GM19467 (cell line): ENCODE measurements around the gene CPM.
"Not testable (repeated sequence)": the region's sequence is repeated elsewhere in the genome, so short reads cannot be mapped to it uniquely, and the experiment has no call there.

Source experiments
- ATAC-seq: cut with Tn5 transposase; IDR thresholded peaks from one replicate; pipeline ENCODE4 v1.9.1; 2021; ENCODE audit warnings: mild to moderate bottlenecking, moderate library complexity; ENCODE audit not compliant: unreplicated experiment

Gene CPM

DNA sequence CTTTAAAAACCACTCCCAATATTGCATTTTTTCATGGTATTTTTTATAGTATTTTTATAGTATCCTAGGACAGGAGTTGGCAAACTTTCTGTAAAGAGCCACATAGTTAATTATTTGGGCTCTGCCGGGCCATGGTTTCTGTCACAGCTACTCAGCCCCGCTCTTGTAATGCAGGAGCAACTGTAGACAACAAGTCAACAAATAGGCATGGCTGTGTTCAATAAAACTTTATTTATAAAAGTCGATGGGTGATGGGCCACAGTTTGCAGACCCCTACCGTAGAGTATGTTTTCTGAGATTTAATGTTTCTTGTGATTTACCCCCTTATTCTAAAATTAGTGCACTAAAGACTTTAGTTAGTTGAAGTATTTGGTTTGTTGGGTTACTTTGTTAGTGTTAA is 99.5 kb downstream of the CPM start:
- no peak for ATAC-seq

DNA sequence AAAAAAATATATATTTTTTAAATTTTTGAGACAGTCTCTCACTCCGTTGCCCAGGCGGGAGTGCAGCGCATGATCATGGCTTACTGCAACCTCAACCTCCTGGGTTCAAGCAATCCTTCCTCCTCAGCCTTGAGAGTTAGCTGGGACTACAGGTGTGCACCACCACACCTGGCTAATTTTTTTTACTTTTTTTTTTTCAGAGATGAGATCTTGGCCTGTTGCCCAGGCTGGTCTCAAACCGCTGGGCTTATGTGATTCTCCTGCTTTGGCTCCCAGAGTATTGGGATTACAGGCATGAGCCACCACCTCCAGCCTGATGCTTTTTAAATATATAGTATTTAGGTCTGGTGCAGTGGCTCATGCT is 100.5 kb downstream of the CPM start:
- no peak for ATAC-seq

DNA sequence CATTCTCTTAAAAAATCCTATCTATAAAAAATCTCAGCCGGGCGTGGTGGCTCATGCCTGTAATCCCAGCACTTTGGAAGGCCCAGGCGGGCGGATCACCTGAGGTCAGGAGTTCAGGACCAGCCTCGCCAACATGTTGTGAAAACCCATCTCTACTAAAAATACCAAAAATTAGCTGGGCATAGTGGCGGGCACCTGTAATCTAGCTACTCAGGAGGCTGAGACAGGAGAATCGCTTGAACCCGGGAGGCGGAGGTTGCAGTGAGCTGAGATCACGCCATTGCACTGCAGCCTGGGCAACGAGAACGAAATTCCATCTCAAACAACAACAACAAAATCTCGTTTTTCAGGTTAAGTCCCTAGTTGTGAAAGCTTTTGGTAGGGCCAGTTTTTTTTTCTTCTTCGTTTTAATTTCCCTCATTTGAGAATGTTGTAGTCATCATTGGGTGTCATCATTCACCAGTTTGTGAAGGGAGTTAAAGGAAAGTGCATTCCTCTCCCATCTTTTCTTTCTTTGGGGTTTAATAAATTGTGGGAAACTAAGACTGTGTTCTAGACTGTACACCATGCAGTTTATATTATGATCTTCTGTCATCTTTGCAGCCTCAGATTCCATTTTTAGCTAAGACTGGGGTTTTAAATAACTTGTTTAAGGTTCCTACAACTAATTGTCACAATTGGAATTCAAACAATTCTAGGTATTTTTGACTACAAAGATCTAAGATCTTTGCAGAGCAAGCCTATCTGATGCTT is 101.0 kb downstream of the CPM start:
- ATAC-seq = no peak

DNA sequence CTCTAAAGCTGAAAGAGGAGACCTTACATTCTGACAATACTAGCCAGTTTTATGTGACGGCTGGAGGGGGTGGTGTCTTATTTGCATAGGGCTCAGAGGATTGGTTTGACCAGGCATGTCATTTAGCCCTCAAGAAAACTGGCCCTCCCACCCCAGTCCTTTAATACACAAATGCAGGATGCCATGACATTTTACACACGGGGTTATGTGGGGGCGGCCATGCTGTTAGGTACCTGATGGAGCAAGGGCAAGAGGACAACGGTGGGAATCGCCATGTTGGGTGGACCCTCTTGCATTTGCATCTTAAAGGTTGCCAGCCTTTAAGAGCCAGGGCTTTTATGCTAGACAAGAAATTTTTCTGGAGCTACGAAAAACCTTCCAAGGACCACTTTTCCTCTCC is 101.7 kb downstream of the CPM start:
- ATAC-seq = no peak

DNA sequence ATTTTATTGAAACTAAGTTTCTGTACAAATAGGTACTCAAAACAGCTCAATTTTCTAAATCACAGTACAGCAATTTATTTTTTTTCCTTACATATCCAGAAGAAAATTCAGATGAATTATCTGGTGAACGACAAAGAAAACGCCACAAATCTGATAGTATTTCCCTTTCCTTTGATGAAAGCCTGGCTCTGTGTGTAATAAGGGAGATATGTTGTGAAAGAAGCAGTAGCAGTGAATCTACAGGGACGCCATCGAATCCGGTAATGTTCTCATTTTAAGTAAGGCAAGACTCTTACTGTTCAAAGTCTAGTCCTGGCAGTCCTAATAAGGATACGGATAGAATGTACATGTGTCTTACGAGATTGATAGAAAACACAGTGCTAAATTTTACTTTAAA is 104.3 kb downstream of the CPM start:
- ATAC-seq = no peak

DNA sequence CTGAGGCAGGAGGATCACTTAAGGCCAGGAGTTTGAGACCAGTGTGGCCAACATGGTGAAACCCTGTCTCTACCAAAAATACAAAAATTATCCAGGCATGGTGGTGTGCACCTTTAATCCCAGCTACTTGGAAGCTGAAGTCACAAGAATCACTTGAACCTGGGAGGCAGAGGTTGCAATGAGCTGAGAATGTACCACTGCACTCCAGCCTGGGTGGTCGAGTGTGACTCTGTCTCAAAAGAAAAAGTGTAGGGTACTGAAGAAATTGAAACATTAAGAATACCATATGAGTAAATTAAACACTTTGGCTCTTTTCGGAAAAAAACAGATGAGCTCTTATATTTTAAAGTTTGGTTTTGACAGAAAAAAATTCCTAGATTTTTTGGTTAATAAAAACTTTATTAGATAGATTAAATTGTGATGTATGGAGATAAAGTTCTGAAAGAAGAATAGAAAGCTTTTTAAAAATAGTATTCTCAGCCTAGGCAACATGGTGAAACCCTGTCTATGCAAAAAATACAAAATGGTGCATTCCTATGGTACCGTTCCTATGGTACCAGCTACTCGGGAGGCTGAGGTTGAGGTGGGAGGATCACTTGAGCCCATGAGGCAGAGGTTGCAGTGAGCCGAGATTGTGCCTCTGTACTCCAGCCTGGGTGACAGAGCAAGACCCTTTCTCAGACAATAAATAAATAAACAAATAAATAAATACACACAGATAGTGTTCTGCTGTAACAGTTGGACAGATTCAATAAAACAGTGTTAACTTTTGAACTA is 104.9 kb downstream of the CPM start:
- ATAC-seq = no peak

DNA sequence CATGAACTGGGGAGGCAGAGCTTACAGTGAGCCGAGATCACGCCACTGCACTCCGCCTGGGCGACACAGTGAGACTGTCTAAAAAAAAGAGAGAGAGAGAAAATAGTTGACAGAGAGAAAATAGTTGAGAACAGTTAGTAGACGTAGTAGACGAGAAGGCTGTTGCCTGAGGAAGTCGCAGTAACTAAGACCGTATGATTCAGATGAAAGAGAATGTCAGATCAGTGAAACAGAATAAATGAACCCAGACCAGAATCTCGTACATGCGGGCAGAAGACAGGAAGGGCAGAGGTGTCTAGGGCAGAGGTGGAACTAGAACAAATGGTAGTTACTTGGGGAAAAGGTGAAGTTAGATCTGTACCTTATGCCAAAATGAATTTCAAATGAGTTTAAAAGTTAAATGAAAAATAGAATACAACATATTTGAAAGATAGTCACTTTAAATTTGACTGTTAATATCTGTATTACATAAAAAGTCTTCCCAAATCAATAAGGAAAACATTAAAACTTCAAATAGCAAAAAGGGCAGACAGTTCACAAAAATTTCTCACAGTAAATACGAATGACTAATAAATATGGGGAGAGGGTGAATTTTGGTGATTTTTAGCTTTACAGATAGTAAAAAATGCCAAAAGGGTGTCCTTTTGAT is 107.3 kb downstream of the CPM start:
- no peak for ATAC-seq

DNA sequence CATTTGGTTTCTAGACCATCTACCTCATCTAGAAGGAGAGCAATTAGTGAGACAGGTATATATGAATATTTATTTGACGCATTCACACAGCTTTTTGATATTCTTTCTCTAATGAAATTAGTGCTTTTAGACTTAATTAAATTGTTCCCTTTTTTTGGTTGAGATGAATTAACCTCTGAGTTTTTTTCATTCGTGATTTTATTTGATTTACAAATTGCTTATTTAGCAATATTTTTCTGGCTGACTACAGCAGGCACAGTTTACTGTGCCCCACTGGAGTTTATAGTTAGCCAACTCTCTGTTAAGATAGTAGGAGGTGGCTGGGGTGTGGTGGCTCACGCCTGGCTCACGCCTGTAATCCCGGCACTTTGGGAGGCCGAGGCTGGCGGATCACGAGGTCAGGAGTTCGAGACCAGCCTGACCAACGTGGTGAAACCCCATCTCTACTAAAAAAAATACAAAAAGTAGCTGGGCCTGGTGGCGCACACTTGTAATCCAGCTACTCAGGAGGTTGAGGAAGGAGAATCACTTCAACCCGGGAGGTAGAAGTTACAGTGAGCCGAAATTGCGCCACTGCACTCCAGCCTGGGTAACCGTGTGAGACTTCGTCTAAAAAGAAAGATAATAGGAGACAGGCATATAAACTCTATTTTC is 108.2 kb downstream of the CPM start:
- no peak for ATAC-seq

DNA sequence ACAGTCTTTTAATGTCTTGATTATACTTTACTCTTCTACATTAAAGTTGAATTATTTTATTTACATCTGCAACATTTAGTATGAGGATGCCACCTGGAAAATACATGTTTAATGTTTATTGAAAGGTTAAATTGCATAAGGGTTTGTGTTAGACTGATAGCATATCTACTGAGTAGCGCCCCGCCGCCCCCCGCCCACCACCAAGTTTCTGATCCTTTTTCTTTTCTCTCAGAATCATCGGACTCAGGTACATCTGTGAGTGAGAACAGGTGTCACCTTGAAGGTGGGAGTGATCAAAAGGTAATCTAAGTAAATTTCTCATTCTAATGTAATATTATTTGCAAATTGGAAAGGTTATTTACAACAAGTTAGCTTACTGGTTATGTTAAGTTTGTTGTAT is 108.8 kb downstream of the CPM start:
- ATAC-seq = no peak

DNA sequence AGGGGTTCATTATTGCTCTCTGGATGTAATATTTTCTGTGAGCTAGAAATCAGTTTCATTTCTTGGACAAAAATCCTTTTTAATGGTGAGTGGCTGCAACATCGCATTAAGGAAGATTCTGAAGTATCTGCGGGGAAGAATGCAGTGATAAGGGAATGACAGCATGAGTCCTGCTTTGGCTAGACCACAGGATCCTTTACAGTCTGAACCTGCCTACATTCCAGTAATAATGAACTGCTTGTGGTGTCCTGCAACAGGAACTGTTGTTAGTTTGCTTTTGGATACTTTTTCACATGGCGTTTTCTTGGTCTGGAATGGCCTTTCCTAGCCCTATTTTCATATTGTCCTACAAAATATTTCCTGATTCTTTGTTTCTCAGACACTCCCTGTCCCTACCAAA is 109.3 kb downstream of the CPM start:
- ATAC-seq = no peak

DNA sequence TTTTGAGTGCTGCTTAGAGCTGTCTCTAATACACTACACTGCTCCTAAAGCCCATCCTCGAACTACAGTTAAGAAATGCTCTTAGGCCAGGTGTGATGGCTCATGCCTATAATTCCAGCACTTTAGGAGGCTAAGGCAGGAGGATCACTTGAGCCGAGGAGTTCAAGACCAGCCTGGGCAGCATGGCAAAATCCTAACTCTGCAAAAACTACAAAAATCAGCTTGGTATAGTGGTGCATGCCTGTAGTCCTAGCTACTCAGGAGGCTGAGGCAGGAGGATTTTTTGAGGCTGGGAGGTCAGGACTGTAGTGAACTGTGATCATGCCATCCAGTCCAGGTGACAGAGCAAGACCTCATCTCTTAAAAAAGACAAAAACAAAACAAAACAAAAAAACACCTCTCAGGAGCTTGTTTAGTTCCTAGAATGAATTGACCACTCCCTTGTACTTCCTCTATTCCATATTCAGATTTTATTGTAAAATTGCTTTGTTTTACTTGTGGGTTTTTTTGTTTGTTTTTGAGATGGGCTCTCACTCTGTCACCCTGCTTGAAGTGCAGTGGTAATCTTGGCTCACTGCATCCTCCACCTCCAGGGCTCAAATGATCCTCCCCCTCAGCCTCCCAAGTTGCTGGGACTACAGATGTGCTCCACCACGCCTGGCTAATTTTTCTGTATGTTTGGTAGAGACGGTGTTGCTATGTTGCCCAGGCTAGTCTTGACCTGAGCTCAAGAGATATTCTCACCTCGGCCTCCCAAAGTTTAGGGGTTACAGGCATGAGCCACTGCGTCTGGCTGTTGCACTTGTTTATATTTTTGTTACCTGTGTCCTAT is 111.4 kb downstream of the CPM start:
- no peak for ATAC-seq

DNA sequence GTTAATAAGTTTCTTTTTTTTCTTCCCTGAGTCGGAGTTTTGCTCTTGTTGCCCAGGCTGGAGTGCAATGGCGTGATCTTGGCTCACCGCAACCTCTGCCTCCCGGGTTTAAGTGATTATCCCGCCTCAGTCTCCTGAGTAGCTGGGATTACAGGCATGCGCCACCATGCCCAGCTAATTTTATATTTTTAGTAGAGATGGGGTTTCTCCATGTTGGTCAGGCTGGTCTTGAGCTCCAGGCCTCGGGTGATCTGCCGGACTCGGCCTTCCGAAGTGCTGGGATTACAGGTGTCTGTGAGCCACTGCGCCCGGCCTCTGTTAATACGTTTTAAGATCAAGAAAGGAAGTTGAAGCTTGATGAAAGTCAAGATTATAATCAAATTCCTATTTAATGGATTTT is 113.5 kb downstream of the CPM start:
- not testable (repeated sequence) for ATAC-seq

DNA sequence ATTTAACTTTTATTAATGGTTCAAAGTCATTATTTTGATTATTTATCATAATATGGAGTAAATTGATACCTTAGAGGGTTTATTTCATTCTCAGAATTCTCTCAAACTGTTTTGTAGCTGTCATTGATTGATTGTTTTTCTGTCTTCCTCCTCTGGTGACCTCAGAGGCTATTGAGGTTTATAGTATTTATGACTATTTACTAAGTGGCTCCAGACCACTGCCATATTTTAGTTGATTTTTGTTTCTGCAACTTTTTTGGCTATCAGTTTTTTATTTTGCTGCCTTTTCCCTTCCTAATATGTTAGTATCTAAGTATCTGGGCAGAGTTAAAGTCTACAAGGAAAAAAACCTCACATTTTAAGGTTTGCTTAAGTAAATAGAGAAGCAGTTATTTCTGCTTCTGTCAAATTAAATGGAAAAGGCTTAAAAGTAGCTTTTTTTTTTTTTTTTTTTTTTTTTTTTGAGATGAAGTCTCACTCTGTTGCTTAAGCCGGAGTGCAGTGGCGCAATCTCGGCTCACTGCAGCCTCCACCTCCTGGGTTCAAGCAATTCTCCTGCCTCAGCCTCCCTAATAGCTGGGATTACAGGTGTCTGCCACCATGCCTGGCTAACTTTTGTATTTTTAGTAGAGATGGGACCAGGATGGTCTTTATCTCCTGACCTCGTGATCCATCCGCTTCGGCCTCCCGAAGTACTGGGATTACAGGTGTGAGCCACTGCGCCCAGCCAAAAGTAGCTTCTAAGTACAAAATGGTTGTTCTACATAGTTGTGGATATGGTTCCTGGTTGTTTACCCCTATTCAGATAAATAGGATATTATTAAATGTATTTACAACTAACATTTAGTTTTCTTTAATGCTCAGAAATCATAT is 116.8 kb downstream of the CPM start:
- ATAC-seq = no peak

DNA sequence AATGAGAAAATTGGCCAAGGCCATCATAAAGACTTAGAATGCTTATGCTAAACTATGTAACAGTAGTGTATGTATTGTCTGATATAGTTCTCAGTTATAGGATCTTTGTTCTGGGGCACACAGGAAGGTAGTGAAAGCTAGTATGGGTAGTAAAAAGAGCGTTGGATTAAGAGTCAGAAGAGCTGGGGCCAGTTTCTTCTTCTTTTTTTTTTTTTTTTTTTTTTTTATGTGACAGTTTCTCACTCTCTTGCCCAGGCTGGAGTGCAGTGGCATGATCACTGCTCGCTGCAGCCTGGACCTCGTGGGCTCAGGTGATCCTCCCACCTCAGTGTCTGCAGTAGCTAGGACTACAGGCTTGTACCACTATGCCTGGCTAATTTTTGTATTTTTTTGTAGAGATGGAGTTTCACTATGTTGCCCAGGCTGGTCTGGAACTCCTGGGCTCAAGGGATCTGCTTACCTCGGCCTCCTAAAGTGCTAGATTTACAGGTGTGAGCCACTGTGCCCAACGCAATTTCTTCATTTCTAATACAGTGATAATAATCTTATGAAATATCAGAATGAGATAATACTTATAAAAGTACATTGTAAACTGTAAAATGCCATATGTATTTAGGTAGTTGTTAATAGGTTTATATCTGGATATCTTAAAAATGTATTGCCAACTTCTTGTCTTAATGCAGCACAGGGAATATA is 117.6 kb downstream of the CPM start:
- no peak for ATAC-seq

DNA sequence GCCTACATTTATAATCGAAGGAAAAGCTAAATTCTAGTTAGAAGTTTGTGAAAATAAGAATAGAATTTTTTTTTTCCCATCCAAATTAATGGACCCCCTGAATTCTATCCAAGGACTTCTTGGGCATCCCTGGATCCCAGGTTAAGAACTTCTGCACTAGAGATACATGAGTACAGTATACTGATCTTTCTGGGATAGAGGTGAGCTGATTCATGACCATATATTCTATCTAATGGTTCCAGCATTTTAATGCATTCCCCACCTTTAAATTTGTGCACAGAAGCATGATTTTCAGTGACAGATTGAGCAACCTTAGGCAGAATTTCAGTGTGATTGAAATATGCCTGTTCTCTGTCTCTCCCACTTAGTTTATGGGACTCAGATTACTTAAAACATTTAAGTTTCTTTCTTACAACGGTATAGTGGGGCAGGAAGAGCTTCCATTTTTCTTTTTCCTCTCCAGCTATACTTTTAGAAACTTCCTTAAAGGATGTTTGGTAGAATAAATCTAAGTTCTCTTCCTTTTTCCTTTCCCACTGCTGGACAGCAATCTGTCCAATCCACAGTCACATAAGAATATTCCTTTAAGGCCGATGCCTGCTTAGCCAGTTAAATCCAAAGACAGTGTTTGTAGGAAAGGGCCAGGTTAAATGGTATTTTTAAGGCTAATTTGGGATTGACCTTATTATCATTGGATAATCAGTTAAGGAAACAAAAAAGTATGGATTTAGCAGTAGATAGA is 118.3 kb downstream of the CPM start:
- no peak for ATAC-seq

DNA sequence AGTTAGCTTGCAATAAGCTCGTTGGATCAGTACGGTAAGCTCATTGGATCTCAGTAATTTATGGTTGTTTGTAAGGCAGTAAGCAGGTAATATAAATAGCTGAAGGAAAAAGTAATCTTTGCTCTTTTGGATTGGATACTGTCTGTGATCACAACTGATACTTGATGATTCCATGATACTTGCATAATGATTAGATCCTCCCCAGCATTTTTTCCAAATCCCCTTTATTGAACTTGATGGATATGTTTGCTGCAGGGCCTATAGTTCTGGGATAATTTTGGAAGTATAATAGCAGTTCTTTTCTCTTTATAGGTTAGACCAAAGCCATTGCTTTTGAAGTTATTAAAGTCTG is 119.8 kb downstream of the CPM start:
- no peak for ATAC-seq

DNA sequence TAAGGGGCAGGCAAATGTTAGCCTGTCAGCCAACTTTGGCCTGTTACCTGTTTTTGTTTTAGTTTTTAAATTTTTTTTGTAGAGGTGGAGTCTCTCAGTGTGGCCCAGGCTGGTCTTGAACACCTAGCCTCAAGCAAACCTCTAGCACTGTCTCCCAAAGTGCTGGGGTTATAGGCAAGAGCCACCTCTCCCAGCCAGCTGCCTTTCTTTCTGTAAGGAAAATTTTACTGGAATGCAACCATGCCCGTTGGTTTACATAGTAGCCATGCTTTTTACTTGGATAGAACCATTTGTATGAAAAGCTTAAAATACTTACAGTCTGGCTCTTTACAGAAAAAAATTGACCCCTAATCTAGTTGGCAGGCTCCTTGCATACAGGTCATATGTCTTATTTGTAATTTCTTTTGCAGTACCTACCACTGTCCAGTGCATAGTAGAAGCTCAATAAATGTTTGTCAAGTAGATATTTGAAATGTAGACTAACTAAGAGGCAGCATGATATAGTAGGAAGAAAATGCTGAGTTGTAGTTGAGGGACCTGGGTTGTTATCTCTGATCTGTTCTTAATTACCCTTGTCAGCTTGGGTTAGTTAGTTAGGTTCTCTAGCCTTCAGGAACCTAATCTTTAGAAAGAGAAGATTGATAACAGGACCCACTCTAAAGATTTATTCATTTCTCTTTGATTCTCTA is 120.3 kb downstream of the CPM start:
- ATAC-seq = no peak

DNA sequence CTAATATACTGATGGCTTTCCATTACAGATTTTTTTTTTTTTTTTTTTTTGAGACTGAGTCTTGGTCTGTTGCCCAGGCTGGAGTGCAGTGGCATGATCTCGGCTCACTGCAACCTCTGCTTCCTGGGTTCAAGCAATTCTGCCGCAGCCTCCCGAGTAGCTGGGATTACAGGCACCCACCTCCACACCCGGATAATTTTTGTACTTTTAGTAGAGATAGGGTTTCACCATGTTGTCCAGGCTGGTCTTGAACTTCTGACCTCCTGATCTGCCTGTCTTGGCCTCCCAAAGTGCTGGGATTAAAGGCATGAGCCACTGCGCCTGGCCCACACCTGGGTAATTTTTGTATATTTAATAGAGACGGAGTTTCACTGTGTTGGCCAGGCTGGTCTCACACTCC is 121.4 kb downstream of the CPM start:
- not testable (repeated sequence) for ATAC-seq
